Astrocyte (in vitro differentiated cells and primary cell): ENCODE results near the gene TBKBP1. TPM values are rescaled to one million over a fixed set of nuclear protein-coding genes. Genes with fewer than 3 reads are reported as not detected.
A peak's percentile ranks its signal among the peaks of the same experiment; 100 is the strongest.

ENCODE experiments used
- DNase-seq: peaks from one replicate; pipeline ENCODE4 v3.0.0-alpha.2; 2010; ENCODE audit warnings: low read depth
- FAIRE-seq: peaks from 2 replicates; lab custom pipeline; 2011; peaks lifted over from hg19 to GRCh38; lab: Jason Lieb, UNC
- H2AFZ ChIP-seq: 2 replicates; pipeline ENCODE4 v1.6.0; 2012; ENCODE audit warnings: low read depth, low read length, inconsistent platforms
- H3K27ac ChIP-seq: 2 replicates; pipeline ENCODE4 v1.5.1; 2011; ENCODE audit warnings: low read depth, low read length, inconsistent platforms
- H3K27me3 ChIP-seq: 2 replicates; pipeline ENCODE4 v1.6.0; 2011; ENCODE audit warnings: low read length, inconsistent platforms; ENCODE audit not compliant: insufficient read depth
- H3K36me3 ChIP-seq: 2 replicates; pipeline ENCODE4 v1.5.1; 2011; ENCODE audit warnings: low read length, inconsistent platforms; ENCODE audit not compliant: insufficient read depth
- H3K4me1 ChIP-seq: 2 replicates; pipeline ENCODE4 v1.5.1; 2011; ENCODE audit warnings: low read length, inconsistent platforms; ENCODE audit not compliant: insufficient read depth
- H3K4me2 ChIP-seq: 2 replicates; pipeline ENCODE4 v1.6.0; 2012; ENCODE audit warnings: low read length, inconsistent platforms
- H3K4me3 ChIP-seq: 2 replicates; pipeline ENCODE4 v1.5.1; 2011; ENCODE audit warnings: low read depth, mild to moderate bottlenecking, low read length, inconsistent platforms; ENCODE audit not compliant: insufficient read depth
- H3K79me2 ChIP-seq: 2 replicates; pipeline ENCODE4 v1.6.0; 2012; ENCODE audit warnings: mild to moderate bottlenecking, low read length, inconsistent platforms; ENCODE audit not compliant: insufficient read depth
- H3K9ac ChIP-seq: 2 replicates; pipeline ENCODE4 v1.6.0; 2012; ENCODE audit warnings: mild to moderate bottlenecking, low read length, inconsistent platforms
- H3K9me3 ChIP-seq: 2 replicates; pipeline ENCODE4 v1.5.1; 2012; ENCODE audit warnings: low read depth, mild to moderate bottlenecking, low read length, inconsistent platforms; ENCODE audit not compliant: insufficient read depth
- H4K20me1 ChIP-seq: 2 replicates; pipeline ENCODE4 v1.6.0; 2012; ENCODE audit warnings: low read length, inconsistent platforms; ENCODE audit not compliant: insufficient read depth
- H3K27ac Mint-ChIP-seq: one replicate; pipeline ENCODE4 v1.8.0; 2021; ENCODE audit warnings: mild to moderate bottlenecking, mixed read lengths; ENCODE audit not compliant: unreplicated experiment
- H3K27me3 Mint-ChIP-seq: one replicate; pipeline ENCODE4 v1.8.0; 2021; ENCODE audit warnings: low read depth, mixed read lengths; ENCODE audit not compliant: unreplicated experiment
- H3K36me3 Mint-ChIP-seq: one replicate; pipeline ENCODE4 v1.8.0; 2021; ENCODE audit warnings: low read depth, mixed read lengths; ENCODE audit not compliant: unreplicated experiment
- H3K4me1 Mint-ChIP-seq: one replicate; pipeline ENCODE4 v1.8.0; 2021; ENCODE audit warnings: low read depth, mixed read lengths; ENCODE audit not compliant: unreplicated experiment
- H3K4me3 Mint-ChIP-seq: one replicate; pipeline ENCODE4 v1.8.0; 2021; ENCODE audit warnings: mild to moderate bottlenecking, moderate library complexity, mixed read lengths; ENCODE audit not compliant: unreplicated experiment
- H3K9me3 Mint-ChIP-seq: one replicate; pipeline ENCODE4 v1.8.0; 2021; ENCODE audit warnings: mild to moderate bottlenecking, mixed read lengths; ENCODE audit not compliant: unreplicated experiment
- CTCF ChIP-seq: IDR thresholded peaks from 2 replicates; pipeline ENCODE4 v1.5.1; 2011; ENCODE audit warnings: low read depth, mild to moderate bottlenecking, inconsistent platforms, low read length, moderate library complexity; ENCODE audit not compliant: insufficient read depth
- EZH2 ChIP-seq: IDR thresholded peaks from 2 replicates; pipeline ENCODE4 v1.6.1; 2012; ENCODE audit warnings: mild to moderate bottlenecking, low read length, inconsistent platforms; ENCODE audit not compliant: insufficient read depth
- total RNA-seq: library from RNA; stranded (reverse); gene quantifications from 2 replicates; pipeline ENCODE4 v1.2.1, GENCODE V29; 2021

The TBKBP1 gene
- total RNA-seq, 1 donor from 2014 or later: 26.7 TPM

DNA sequence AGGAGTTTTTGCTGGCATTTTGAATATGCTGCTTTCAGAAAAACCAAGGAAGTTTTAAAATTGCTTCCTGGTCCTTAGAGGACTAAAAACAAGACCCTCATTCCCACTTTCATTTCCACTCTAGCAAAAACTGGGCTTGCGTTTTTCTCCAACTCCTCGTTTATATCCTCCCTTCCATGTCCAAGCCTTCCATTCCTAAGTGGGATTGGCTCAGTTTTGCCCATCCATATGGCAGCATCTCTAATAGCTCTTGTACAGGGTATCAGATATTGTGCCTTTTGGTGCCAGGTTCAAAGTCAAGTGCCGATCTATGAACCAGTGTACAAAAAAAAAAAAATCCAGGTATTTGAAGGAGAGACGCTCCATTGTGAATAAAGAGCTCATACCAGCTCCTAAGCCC lies 9.9 kb upstream of the TBKBP1 start:
- no peak overlapping the region for H3K27ac Mint-ChIP-seq
- peaks cover 58% of the 10 kb centered on the region for H3K36me3 ChIP-seq

GRCh38 chr17:47684535-47685193 lies 9.3 kb upstream of the TBKBP1 start:
- no peak for FAIRE-seq
- no peak overlapping the region for H3K9ac ChIP-seq
- DNase-seq: no peak
- no peaks in the 10 kb centered on the region for H3K27me3 ChIP-seq
- no peaks in the 10 kb centered on the region for H3K79me2 ChIP-seq
- Mint-ChIP-seq H3K36me3 (peaks cover 22% of the 10 kb centered on the region), H3K4me3 (no peak overlapping the region), H3K27me3 (no peaks in the 10 kb centered on the region), H3K9me3 (no peaks in the 10 kb centered on the region), H3K27ac (peak overlapping the region; percentile 51), H3K4me1 (peaks cover 44% of the 10 kb centered on the region)
- no peak overlapping the region for H3K4me2 ChIP-seq
- H3K4me1 ChIP-seq: peaks cover 21% of the 10 kb centered on the region
- no peak overlapping the region for H3K4me3 ChIP-seq
- peaks cover 67% of the 10 kb centered on the region for H4K20me1 ChIP-seq
- no peaks in the 10 kb centered on the region for H3K9me3 ChIP-seq
- H2AFZ ChIP-seq: no peak overlapping the region
- peaks cover 54% of the 10 kb centered on the region for H3K36me3 ChIP-seq
- no peak overlapping the region for H3K27ac ChIP-seq
- TF ChIP-seq EZH2: no peak
- no peak for TF ChIP-seq CTCF

More for the DNA sequence above, 9.9 kb upstream of the TBKBP1 start:
- Histone ChIP-seq H3K9me3 (no peaks in the 10 kb centered on the region), H2AFZ (no peak overlapping the region), H3K9ac (no peak overlapping the region), H3K27me3 (no peaks in the 10 kb centered on the region), H3K4me2 (no peak overlapping the region), H3K4me1 (peaks cover 21% of the 10 kb centered on the region), H4K20me1 (peaks cover 73% of the 10 kb centered on the region), H3K79me2 (no peaks in the 10 kb centered on the region), H3K27ac (no peak overlapping the region), H3K4me3 (no peak overlapping the region)
- Mint-ChIP-seq H3K36me3 (peaks cover 22% of the 10 kb centered on the region), H3K27me3 (no peaks in the 10 kb centered on the region), H3K9me3 (no peaks in the 10 kb centered on the region), H3K4me1 (peaks cover 44% of the 10 kb centered on the region), H3K4me3 (no peak overlapping the region)
- DNase-seq: no peak
- TF ChIP-seq CTCF (no peak), EZH2 (no peak)
- no peak for FAIRE-seq
